ENCODE measurements around the gene MYH9. TPM values are rescaled to one million over a fixed set of nuclear protein-coding genes. Genes with fewer than 3 reads are reported as not detected.

MYH9 gene
- total RNA-seq, 3 donors from 2014 or later (not counting 1 experiment from before 2014, with no cell fraction given): 803 to 1,038 (median 808) TPM

- peak overlapping the region; percentile 78 for H3K4me3 Mint-ChIP-seq
- peak overlapping the region; percentile 98 to 100 for H3K27ac Mint-ChIP-seq
- H3K4me3 ChIP-seq (ENCODE audit: low read length): no peak overlapping the region
- DNase-seq: peak in 1 of 2 donors; percentile 54
- H3K4me1 ChIP-seq (ENCODE audit: control insufficient read depth, insufficient read depth, low read length): peaks cover 94% of the 10 kb centered on the region
- no peaks in the 10 kb centered on the region for H3K9me3 Mint-ChIP-seq
- no peaks in the 10 kb centered on the region for H3K27me3 ChIP-seq (ENCODE audit: control insufficient read depth, insufficient read depth, low read length)
- no peaks in the 10 kb centered on the region for H3K36me3 Mint-ChIP-seq
- TF ChIP-seq, protein P1, sequence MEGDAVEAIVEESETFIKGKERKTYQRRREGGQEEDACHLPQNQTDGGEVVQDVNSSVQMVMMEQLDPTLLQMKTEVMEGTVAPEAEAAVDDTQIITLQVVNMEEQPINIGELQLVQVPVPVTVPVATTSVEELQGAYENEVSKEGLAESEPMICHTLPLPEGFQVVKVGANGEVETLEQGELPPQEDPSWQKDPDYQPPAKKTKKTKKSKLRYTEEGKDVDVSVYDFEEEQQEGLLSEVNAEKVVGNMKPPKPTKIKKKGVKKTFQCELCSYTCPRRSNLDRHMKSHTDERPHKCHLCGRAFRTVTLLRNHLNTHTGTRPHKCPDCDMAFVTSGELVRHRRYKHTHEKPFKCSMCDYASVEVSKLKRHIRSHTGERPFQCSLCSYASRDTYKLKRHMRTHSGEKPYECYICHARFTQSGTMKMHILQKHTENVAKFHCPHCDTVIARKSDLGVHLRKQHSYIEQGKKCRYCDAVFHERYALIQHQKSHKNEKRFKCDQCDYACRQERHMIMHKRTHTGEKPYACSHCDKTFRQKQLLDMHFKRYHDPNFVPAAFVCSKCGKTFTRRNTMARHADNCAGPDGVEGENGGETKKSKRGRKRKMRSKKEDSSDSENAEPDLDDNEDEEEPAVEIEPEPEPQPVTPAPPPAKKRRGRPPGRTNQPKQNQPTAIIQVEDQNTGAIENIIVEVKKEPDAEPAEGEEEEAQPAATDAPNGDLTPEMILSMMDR (IDR thresholded peaks at IDR 0.05): no peak
- peaks cover 52% of the 10 kb centered on the region for H3K36me3 ChIP-seq (ENCODE audit: control insufficient read depth, insufficient read depth, low read length)
- H3K27ac ChIP-seq (ENCODE audit: low read length): peak overlapping the region; percentile 80
- H3K4me1 Mint-ChIP-seq: peaks cover 83 to 84% of the 10 kb centered on the region in 2 donors
- 65% methylated on average over 4 of the region's 5 CpGs for WGBS (ENCODE audit: insufficient coverage)
- intact Hi-C loops (cut with micrococcal nuclease): loop anchor here (2.0 kb wide), 1 partner anchor 31 kb away; no protein-coding TSS in a partner anchor
- no peaks in the 10 kb centered on the region for H3K27me3 Mint-ChIP-seq (ENCODE audit: low read depth in 2 of 2)
- no peak for ATAC-seq
- H3K9me3 ChIP-seq (ENCODE audit: control insufficient read depth, insufficient read depth, low read length): no peaks in the 10 kb centered on the region
These were observed 54.1 kb downstream of the MYH9 start for GRCh38 chr22:36333644-36334043.

DNA sequence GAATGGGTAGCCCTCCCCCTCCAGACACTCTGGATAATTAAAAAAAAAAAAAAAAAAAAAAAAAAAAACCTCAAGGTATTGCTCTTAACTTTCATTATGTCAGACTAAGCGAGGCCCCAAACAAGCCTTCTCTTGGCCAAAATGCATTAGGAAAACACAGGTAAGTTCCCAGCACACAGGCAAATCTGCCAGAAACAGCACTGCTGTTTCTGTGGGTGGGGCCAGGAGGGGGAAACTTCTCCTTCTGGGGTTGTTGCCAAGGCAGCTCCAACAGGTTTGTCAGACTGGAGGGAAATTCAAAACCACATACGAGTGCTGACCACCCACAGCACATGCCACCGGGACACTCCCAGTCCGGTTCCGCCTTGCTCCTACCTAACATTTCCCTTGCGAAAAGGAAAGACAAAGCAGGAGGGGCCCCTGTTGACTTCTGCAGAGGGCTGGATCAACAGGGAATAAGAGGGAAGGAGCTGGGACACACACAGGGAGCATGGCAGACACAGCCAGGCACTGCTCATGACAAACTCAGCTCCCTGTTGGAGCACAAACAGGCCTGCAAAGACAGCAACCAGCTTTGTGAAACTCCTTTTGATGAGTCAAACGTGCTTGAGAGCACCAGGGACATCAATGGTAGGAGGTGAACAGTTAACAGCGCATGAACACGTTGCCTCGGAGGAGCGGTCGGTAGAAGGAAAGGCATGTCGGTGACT, 55.0 kb downstream of the MYH9 start:
- DNase-seq (peak in 1 of 2 donors; percentile 81), ATAC-seq (no peak)
- peak overlapping the region; percentile 80 for H3K27ac ChIP-seq (ENCODE audit: low read length)
- WGBS (ENCODE audit: insufficient coverage): 40% methylated on average over 13 of the region's 13 CpGs
- peaks cover 56% of the 10 kb centered on the region for H3K36me3 ChIP-seq (ENCODE audit: control insufficient read depth, insufficient read depth, low read length)
- Mint-ChIP-seq H3K27ac (peak overlapping the region; percentile 98 to 100), H3K9me3 (no peaks in the 10 kb centered on the region), H3K27me3 (ENCODE audit: low read depth in 2 of 2) (no peaks in the 10 kb centered on the region), H3K4me3 (peak overlapping the region; percentile 78), H3K36me3 (no peaks in the 10 kb centered on the region), H3K4me1 (peaks cover 92 to 93% of the 10 kb centered on the region in 2 donors)
- TF ChIP-seq, protein P1 (IDR thresholded peaks at IDR 0.05): no peak
- no peaks in the 10 kb centered on the region for H3K27me3 ChIP-seq (ENCODE audit: control insufficient read depth, insufficient read depth, low read length)
- no peaks in the 10 kb centered on the region for H3K9me3 ChIP-seq (ENCODE audit: control insufficient read depth, insufficient read depth, low read length)
- no peak overlapping the region for H3K4me3 ChIP-seq (ENCODE audit: low read length)
- intact Hi-C loops (cut with micrococcal nuclease): loop anchor here (1.0 to 2.0 kb wide), 2 partner anchors 32 to 119 kb away; no protein-coding TSS in a partner anchor
- peaks cover 98% of the 10 kb centered on the region for H3K4me1 ChIP-seq (ENCODE audit: control insufficient read depth, insufficient read depth, low read length)

DNA sequence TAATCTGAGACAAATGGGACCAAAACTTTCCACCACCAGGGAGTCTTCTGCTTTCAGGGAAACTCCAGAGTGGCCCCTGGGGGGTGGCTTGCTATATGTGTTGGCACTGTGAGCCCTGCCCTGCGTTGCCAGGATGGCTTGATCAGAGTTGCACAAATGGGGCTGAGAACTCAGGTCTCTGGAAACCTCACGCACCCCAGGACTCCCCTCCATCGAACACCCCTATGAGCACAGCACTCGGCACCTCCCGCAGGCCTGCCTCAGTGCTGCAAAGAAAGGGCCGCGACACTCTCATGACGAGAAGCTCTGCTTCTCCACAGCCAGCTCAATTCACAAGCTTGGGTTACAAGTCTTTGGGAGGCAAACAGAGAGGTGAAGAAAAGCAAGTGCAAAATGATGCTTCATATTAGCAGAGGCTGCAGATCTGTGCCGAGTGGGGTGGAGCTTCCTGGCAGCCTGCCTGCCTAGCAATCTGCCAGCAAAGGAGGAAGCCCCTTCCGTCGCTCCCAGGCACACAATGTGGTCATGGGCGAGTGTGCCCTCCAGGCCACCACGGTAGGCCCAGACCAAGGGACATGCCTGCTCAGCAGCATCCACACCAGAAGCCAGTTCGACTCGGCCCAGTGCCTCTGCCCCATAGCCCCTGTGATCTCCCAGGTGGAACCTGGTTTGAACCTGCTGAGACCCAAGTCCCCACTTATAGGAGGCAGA, 55.7 kb downstream of the MYH9 start:
- Histone ChIP-seq H3K36me3 (ENCODE audit: control insufficient read depth, insufficient read depth, low read length) (peaks cover 56% of the 10 kb centered on the region), H3K4me3 (ENCODE audit: low read length) (peak overlapping the region; percentile 2), H3K27me3 (ENCODE audit: control insufficient read depth, insufficient read depth, low read length) (no peaks in the 10 kb centered on the region), H3K4me1 (ENCODE audit: control insufficient read depth, insufficient read depth, low read length) (peaks cover 97% of the 10 kb centered on the region), H3K27ac (ENCODE audit: low read length) (peak overlapping the region; percentile 80), H3K9me3 (ENCODE audit: control insufficient read depth, insufficient read depth, low read length) (no peaks in the 10 kb centered on the region)
- no peaks in the 10 kb centered on the region for H3K27me3 Mint-ChIP-seq (ENCODE audit: low read depth in 2 of 2)
- peaks cover 94 to 95% of the 10 kb centered on the region in 2 donors for H3K4me1 Mint-ChIP-seq
- no peaks in the 10 kb centered on the region for H3K9me3 Mint-ChIP-seq
- whole genome bisulfite sequencing (ENCODE audit: insufficient coverage): 8% methylated on average over 15 of the region's 15 CpGs
- TF ChIP-seq, protein P1 (IDR thresholded peaks at IDR 0.05): no peak
- peak overlapping the region; percentile 91 for H3K4me3 Mint-ChIP-seq
- peak overlapping the region; percentile 98 to 100 for H3K27ac Mint-ChIP-seq
- intact Hi-C loops (cut with micrococcal nuclease): loop anchor here (1.0 to 2.0 kb wide), 3 partner anchors 33 to 119 kb away; no protein-coding TSS in a partner anchor
- ATAC-seq: peak; percentile 43 to 70 (median 48)
- peak; percentile 58 to 82 for DNase-seq
- no peaks in the 10 kb centered on the region for H3K36me3 Mint-ChIP-seq
